ENCODE measurements around the gene SSRP1. TPM values are rescaled to one million over a fixed set of nuclear protein-coding genes. Genes with fewer than 3 reads are reported as not detected.

Gene SSRP1
- total and polyA plus RNA-seq, 9 of the 15 experiments (the other 6 are each of a cell fraction or from before 2014, with no cell fraction given) = 91.1 to 416 (median 245) TPM

DNA sequence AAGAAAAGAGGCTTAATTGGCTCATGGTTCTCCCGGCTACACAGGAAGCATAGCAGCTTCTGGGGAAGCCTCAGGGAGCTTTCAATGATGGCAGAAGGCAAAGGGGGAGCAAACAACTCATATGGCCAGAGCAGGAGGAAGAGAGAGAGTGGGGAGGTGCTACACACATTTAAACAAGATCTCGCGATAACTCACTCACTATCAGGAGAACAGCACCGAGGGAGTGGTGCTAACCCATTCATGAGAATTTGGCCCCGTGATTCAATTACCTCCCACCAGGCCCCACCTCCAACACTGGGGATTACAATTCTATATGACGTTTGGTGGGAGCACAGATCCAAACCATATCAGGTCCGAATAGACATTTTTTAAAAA is 57.0 kb downstream of the SSRP1 start:
- WGBS (ENCODE audit: insufficient coverage, low coverage, missing lambda C conversion rate) = 5% methylated on average over 7 of the region's 7 CpGs
- BruUV-seq (replicated peaks) = no TSS peak
- Histone ChIP-seq H3K9ac (ENCODE audit: insufficient read depth in 1 of 2, low read depth in 2 of 2, low read length in 2 of 2) (no peak overlapping the region), H3K27ac (ENCODE audit: extremely low read depth, low read depth, low read length) (no peak overlapping the region), H3K9me1 (ENCODE audit: control insufficient read depth, insufficient read depth, low read length) (no peaks in the 10 kb centered on the region), H3K79me2 (ENCODE audit: control insufficient read depth, insufficient read depth, low read length) (no peaks in the 10 kb centered on the region), H3K4me1 (replicated peaks in 1 of 2; ENCODE audit: control insufficient read depth in 2 of 2, insufficient read depth in 2 of 2, low read length in 2 of 2) (peaks cover 0 to 14% of the 10 kb centered on the region in 2 experiments; a peak in 4 of 5 replicates), H3K4me3 (no peak overlapping the region), H2AFZ (ENCODE audit: low read depth, low read length) (peak overlapping the region; percentile 48), H3K27me3 (ENCODE audit: control insufficient read depth in 2 of 2, insufficient read depth in 2 of 2, low read length in 2 of 2) (no peaks in the 10 kb centered on the region), H3K36me3 (ENCODE audit: control insufficient read depth, insufficient read depth, low read length) (no peaks in the 10 kb centered on the region), H4K20me1 (replicated peaks; ENCODE audit: control insufficient read depth, insufficient read depth, low read length) (no peaks in the 10 kb centered on the region), H3K9me3 (replicated peaks; ENCODE audit: control insufficient read depth, insufficient read depth, low read depth, low read length) (no peaks in the 10 kb centered on the region), H3K4me2 (ENCODE audit: insufficient read depth, low read length) (peak overlapping the region; percentile 34; the same call in 1 of the 2 replicates)
- in situ Hi-C loops (cut with MboI) = no loop called here
- no peak for FAIRE-seq
- TF ChIP-seq KLF13 (tag; IDR thresholded peaks at IDR 0.05; ENCODE audit: borderline replicate concordance, low read depth) = no peak
- no peak for TF ChIP-seq MYNN (IDR thresholded peaks at IDR 0.05)
- no peak for TF ChIP-seq MYNN (CRISPR knock-in tag; IDR thresholded peaks at IDR 0.05)
- TF ChIP-seq, protein P1, sequence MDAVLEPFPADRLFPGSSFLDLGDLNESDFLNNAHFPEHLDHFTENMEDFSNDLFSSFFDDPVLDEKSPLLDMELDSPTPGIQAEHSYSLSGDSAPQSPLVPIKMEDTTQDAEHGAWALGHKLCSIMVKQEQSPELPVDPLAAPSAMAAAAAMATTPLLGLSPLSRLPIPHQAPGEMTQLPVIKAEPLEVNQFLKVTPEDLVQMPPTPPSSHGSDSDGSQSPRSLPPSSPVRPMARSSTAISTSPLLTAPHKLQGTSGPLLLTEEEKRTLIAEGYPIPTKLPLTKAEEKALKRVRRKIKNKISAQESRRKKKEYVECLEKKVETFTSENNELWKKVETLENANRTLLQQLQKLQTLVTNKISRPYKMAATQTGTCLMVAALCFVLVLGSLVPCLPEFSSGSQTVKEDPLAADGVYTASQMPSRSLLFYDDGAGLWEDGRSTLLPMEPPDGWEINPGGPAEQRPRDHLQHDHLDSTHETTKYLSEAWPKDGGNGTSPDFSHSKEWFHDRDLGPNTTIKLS (IDR thresholded peaks at IDR 0.05; ENCODE audit: borderline replicate concordance, low read depth) = peak; percentile 31; the same call in 1 of the 2 replicates
- peak; percentile 12; the same call in 1 of the 2 replicates for TF ChIP-seq L3MBTL2 (IDR thresholded peaks at IDR 0.05)
- TF ChIP-seq CHD2 (IDR thresholded peaks at IDR 0.05; ENCODE audit: low read depth, low read length) = peak; percentile 89
- no peak for TF ChIP-seq POLR2AphosphoS2 (IDR thresholded peaks at IDR 0.05; ENCODE audit: low read length)
- no peak for TF ChIP-seq KDM5B (IDR thresholded peaks at IDR 0.05; ENCODE audit: insufficient replicate concordance, low read depth, low read length)
- peak; percentile 86 for ATAC-seq
- intact Hi-C loops (cut with micrococcal nuclease) = loop anchor here (1.0 to 5.0 kb wide), 2 partner anchors 29 to 49 kb away; no protein-coding TSS in a partner anchor
- POLR2A ChIA-PET = interaction anchor here (1.0 kb wide), 1 partner anchor 29 kb away, joined by 3 read pairs; no protein-coding TSS in a partner anchor
- CTCF ChIA-PET (ENCODE audit: low intra/inter-chr PET ratio) = interaction anchor here (0.6 kb wide), 1 partner anchor 44 kb away, joined by 3 read pairs; no protein-coding TSS in a partner anchor
- peak in 1 of 4 experiments; percentile 47 for DNase-seq (ENCODE audit: extremely low read depth in 1 of 4, low spot score in 3 of 4)

Measured in K562 (cell line).